ENCODE results near the gene ATP13A4. TPM values are rescaled to one million over a fixed set of nuclear protein-coding genes. Genes with fewer than 3 reads are reported as not detected.
A peak's percentile ranks its signal among the peaks of the same experiment; 100 is the strongest.

Gene ATP13A4
- total RNA-seq, 2 donors from 2014 or later: 0.57 to 1.3 TPM

GRCh38 chr3:193510154-193510553 is 44.5 kb downstream of the ATP13A4 start:
- 86 to 93% methylated on average over 6 to 12 of the region's 12 CpGs for WGBS, 2 experiments (ENCODE audit: insufficient coverage in 1 of 2, insufficient read length in 1 of 2)
- Histone ChIP-seq H3K9me3 (ENCODE audit: control insufficient read depth, low read length) (no peaks in the 10 kb centered on the region), H3K27ac (ENCODE audit: low read depth, low read length) (no peak overlapping the region), H3K4me1 (ENCODE audit: control insufficient read depth, insufficient read depth, low read length) (no peaks in the 10 kb centered on the region), H3K27me3 (ENCODE audit: control insufficient read depth, insufficient read depth, low read length, poor library complexity, severe bottlenecking) (no peaks in the 10 kb centered on the region), H3K36me3 (ENCODE audit: control insufficient read depth, insufficient read depth, low read length) (no peaks in the 10 kb centered on the region), H3K4me3 (ENCODE audit: low read length) (peak overlapping the region; percentile 37), H3K9ac (ENCODE audit: extremely low read depth, low read length, poor library complexity, severe bottlenecking) (no peak overlapping the region)
- Mint-ChIP-seq H3K4me3 (no peak overlapping the region), H3K27me3 (ENCODE audit: insufficient read depth) (peaks cover 2% of the 10 kb centered on the region), H3K27ac (no peak overlapping the region), H3K4me1 (peaks cover 12% of the 10 kb centered on the region), H3K9me3 (no peaks in the 10 kb centered on the region), H3K36me3 (ENCODE audit: low read depth) (no peaks in the 10 kb centered on the region)
- no peak for DNase-seq
- no peak for TF ChIP-seq CTCF (conservative IDR thresholded peaks at IDR 0.05)

- Mint-ChIP-seq H3K4me3 (no peak overlapping the region), H3K4me1 (peaks cover 12% of the 10 kb centered on the region), H3K36me3 (ENCODE audit: low read depth) (no peaks in the 10 kb centered on the region), H3K9me3 (no peaks in the 10 kb centered on the region), H3K27me3 (ENCODE audit: insufficient read depth) (peaks cover 2% of the 10 kb centered on the region), H3K27ac (no peak overlapping the region)
- WGBS, 2 experiments (ENCODE audit: insufficient coverage in 1 of 2, insufficient read length in 1 of 2): 89% methylated on average over 3 of the region's 4 CpGs; no CpG with 5 or more reads in 1 of the 2 experiments
- no peak for DNase-seq
- Histone ChIP-seq H3K27me3 (ENCODE audit: control insufficient read depth, insufficient read depth, low read length, poor library complexity, severe bottlenecking) (no peaks in the 10 kb centered on the region), H3K4me1 (ENCODE audit: control insufficient read depth, insufficient read depth, low read length) (no peaks in the 10 kb centered on the region), H3K9ac (ENCODE audit: extremely low read depth, low read length, poor library complexity, severe bottlenecking) (no peak overlapping the region), H3K9me3 (ENCODE audit: control insufficient read depth, low read length) (no peaks in the 10 kb centered on the region), H3K4me3 (ENCODE audit: low read length) (peak overlapping the region; percentile 37), H3K27ac (ENCODE audit: low read depth, low read length) (no peak overlapping the region), H3K36me3 (ENCODE audit: control insufficient read depth, insufficient read depth, low read length) (no peaks in the 10 kb centered on the region)
- no peak for TF ChIP-seq CTCF (conservative IDR thresholded peaks at IDR 0.05)
Measured at GRCh38 chr3:193509103-193509965, 45.4 kb downstream of the ATP13A4 start.

GRCh38 chr3:193508108-193508507 is 46.6 kb downstream of the ATP13A4 start:
- Histone ChIP-seq H3K36me3 (ENCODE audit: control insufficient read depth, insufficient read depth, low read length) (no peaks in the 10 kb centered on the region), H3K4me3 (ENCODE audit: low read length) (peak overlapping the region; percentile 48), H3K4me1 (ENCODE audit: control insufficient read depth, insufficient read depth, low read length) (no peaks in the 10 kb centered on the region), H3K9me3 (ENCODE audit: control insufficient read depth, low read length) (no peaks in the 10 kb centered on the region), H3K27ac (ENCODE audit: low read depth, low read length) (no peak overlapping the region), H3K27me3 (ENCODE audit: control insufficient read depth, insufficient read depth, low read length, poor library complexity, severe bottlenecking) (no peaks in the 10 kb centered on the region), H3K9ac (ENCODE audit: extremely low read depth, low read length, poor library complexity, severe bottlenecking) (no peak overlapping the region)
- H3K4me3 Mint-ChIP-seq: no peak overlapping the region
- H3K27ac Mint-ChIP-seq: no peak overlapping the region
- TF ChIP-seq CTCF (conservative IDR thresholded peaks at IDR 0.05): no peak
- DNase-seq: no peak
- no peaks in the 10 kb centered on the region for H3K27me3 Mint-ChIP-seq (ENCODE audit: insufficient read depth)
- H3K9me3 Mint-ChIP-seq: no peaks in the 10 kb centered on the region
- peaks cover 15% of the 10 kb centered on the region for H3K4me1 Mint-ChIP-seq
- 98% methylated on average over 2 of the region's 2 CpGs; no CpG with 5 or more reads in 1 of the 2 experiments for WGBS, 2 experiments (ENCODE audit: insufficient coverage in 1 of 2, insufficient read length in 1 of 2)
- H3K36me3 Mint-ChIP-seq (ENCODE audit: low read depth): no peaks in the 10 kb centered on the region

All from endodermal cell (in vitro differentiated cells).